NT2/D1 (cell line): ENCODE data around the gene SPDYE5.
"Not testable (repeated sequence)": the region's sequence is repeated elsewhere in the genome, so short reads cannot be mapped to it uniquely, and the experiment has no call there.

Experiments
- SUZ12 ChIP-seq: IDR thresholded peaks from 2 replicates; pipeline ENCODE4 v1.6.1; 2011; ENCODE audit not compliant: insufficient read length, insufficient read depth; ENCODE audit errors: extremely low read depth
- YY1 ChIP-seq: IDR thresholded peaks from 2 replicates; pipeline ENCODE4 v1.6.1; 2011; ENCODE audit not compliant: insufficient read length, insufficient read depth
- ZNF274 ChIP-seq: IDR thresholded peaks from 2 replicates; pipeline ENCODE4 v1.6.1; 2011; ENCODE audit warnings: mild to moderate bottlenecking, low read depth, low read length

- TF ChIP-seq SUZ12, YY1, ZNF274: not testable (repeated sequence)
Measured at GRCh38 chr7:75449946-75450345, 42.2 kb upstream of the SPDYE5 start.
